HepG2 (cell line): ENCODE data around the gene LZTR1. TPM values are rescaled to one million over a fixed set of nuclear protein-coding genes. Genes with fewer than 3 reads are reported as not detected.

ENCODE experiments used
- ARID2 ChIP-seq: sonication (generic); formaldehyde crosslinking; IDR thresholded peaks from 2 replicates; pipeline ENCODE4 v1.8.1; 2022; ENCODE audit warnings: mild to moderate bottlenecking, missing genetic modification reagents, borderline replicate concordance
- BCL6 ChIP-seq: IDR thresholded peaks from 2 replicates; pipeline ENCODE4 v1.6.1; 2016; ENCODE audit warnings: missing genetic modification reagents, missing compliant biosample characterization
- HDAC1 ChIP-seq: sonication (generic); formaldehyde crosslinking; IDR thresholded peaks from 2 replicates; pipeline ENCODE4 v1.5.1; 2020; ENCODE audit warnings: mild to moderate bottlenecking, missing genetic modification reagents
- HES4 ChIP-seq: sonication (generic); formaldehyde crosslinking; IDR thresholded peaks from 2 replicates; pipeline ENCODE4 v1.9.0; 2021; ENCODE audit warnings: mild to moderate bottlenecking, missing genetic modification reagents, borderline replicate concordance
- KLF12 ChIP-seq: sonication (generic); formaldehyde crosslinking; IDR thresholded peaks from 2 replicates; pipeline ENCODE4 v1.4.0; 2020; ENCODE audit warnings: missing genetic modification reagents, borderline replicate concordance
- MED1 ChIP-seq: sonication (generic); formaldehyde crosslinking; IDR thresholded peaks from 2 replicates; pipeline ENCODE4 v1.4.0; 2020; ENCODE audit warnings: missing genetic modification reagents
- NFRKB ChIP-seq: fragments of 450-650 bp; IDR thresholded peaks from 2 replicates; pipeline ENCODE4 v1.6.1; 2017
- RELA ChIP-seq: sonication (generic); formaldehyde crosslinking; IDR thresholded peaks from 2 replicates; pipeline ENCODE4 v1.4.0; 2020; ENCODE audit warnings: missing genetic modification reagents
- SATB2 ChIP-seq: sonication (generic); formaldehyde crosslinking; IDR thresholded peaks from 2 replicates; pipeline ENCODE4 v1.5.0; 2020; ENCODE audit warnings: missing genetic modification reagents
- SKI ChIP-seq: fragments of 450-650 bp; IDR thresholded peaks from one replicate; pipeline ENCODE4 v1.6.1; 2018; ENCODE audit warnings: mild to moderate bottlenecking; ENCODE audit not compliant: partially characterized antibody
- TBP ChIP-seq: sonication (generic); formaldehyde crosslinking; IDR thresholded peaks from 2 replicates; pipeline ENCODE4 v1.5.0; 2020; ENCODE audit warnings: missing genetic modification reagents
- ZEB1 ChIP-seq: IDR thresholded peaks from 2 replicates; pipeline ENCODE4 v1.6.1; 2012; ENCODE audit warnings: mild to moderate bottlenecking, low read depth, inconsistent platforms; ENCODE audit not compliant: insufficient replicate concordance
- ZFP62 ChIP-seq: sonication (generic); formaldehyde crosslinking; IDR thresholded peaks from 2 replicates; pipeline ENCODE4 v1.4.0; 2020; ENCODE audit warnings: missing genetic modification reagents
- ZNF224 ChIP-seq: sonication (generic); formaldehyde crosslinking; IDR thresholded peaks from 2 replicates; pipeline ENCODE4 v1.5.0; 2020; ENCODE audit warnings: mild to moderate bottlenecking, missing genetic modification reagents
- ZNF7 ChIP-seq: IDR thresholded peaks from 2 replicates; pipeline ENCODE4 v1.6.1; 2016; ENCODE audit warnings: missing biosample characterization, missing genetic modification reagents
- ZNF891 ChIP-seq: sonication (generic); formaldehyde crosslinking; IDR thresholded peaks from 2 replicates; pipeline ENCODE4 v1.5.0; 2020; ENCODE audit warnings: mild to moderate bottlenecking, missing genetic modification reagents
- polyA plus RNA-seq, 8 experiments: library from polyadenylated mRNA; depleted of rRNA in 3 of 8; stranded (reverse) in 7 of 8; unstranded in 1 of 8; fragments of >200 nt; fragmentation: Illumina TruSeq in 4 of 8; extraction: Trizol in 4 of 8; gene quantifications; 2 replicates each; pipeline versions ENCODE4 v1.2.1 to v1.2.3, GENCODE V29; 2011 to 2016; ENCODE audit warnings: low read depth in 4 of 8, missing spikeins in 1 of 8, mixed read lengths in 1 of 8; ENCODE audit not compliant: insufficient read depth in 1 of 8
- total RNA-seq, 5 experiments: library from RNA; depleted of rRNA; stranded (reverse); fragments of >200 nt; fragmentation: Illumina TruSeq; extraction: Trizol; gene quantifications; 2 replicates each; pipeline ENCODE4 v1.2.3, GENCODE V29; 2016; ENCODE audit warnings: low read depth in 1 of 5
- TF ChIP-seq, protein P1 (sequence below): sonication (generic); formaldehyde crosslinking; IDR thresholded peaks from 2 replicates; pipeline ENCODE4 v1.4.0; 2020; ENCODE audit warnings: missing genetic modification reagents
- TF ChIP-seq, protein P2 (sequence below): sonication (generic); formaldehyde crosslinking; IDR thresholded peaks from 2 replicates; pipeline ENCODE4 v1.4.0; 2020; ENCODE audit warnings: missing genetic modification reagents
- TF ChIP-seq, protein P3 (sequence below): sonication (generic); formaldehyde crosslinking; IDR thresholded peaks from 2 replicates; pipeline ENCODE4 v1.5.0; 2020; ENCODE audit warnings: mild to moderate bottlenecking, missing genetic modification reagents
- TF ChIP-seq, protein P4 (sequence below): IDR thresholded peaks from 2 replicates; pipeline ENCODE4 v1.6.1; 2016; ENCODE audit warnings: control low read depth
- TF ChIP-seq, protein P5 (sequence below): sonication (generic); formaldehyde crosslinking; IDR thresholded peaks from 2 replicates; pipeline ENCODE4 v1.8.0; 2022; ENCODE audit warnings: low read depth, missing genetic modification reagents

LZTR1 gene
- total and polyA plus RNA-seq, 2 of the 13 experiments (the other 11 are each of a cell fraction or from before 2014, with no cell fraction given) = 21.8 to 22.4 TPM

DNA sequence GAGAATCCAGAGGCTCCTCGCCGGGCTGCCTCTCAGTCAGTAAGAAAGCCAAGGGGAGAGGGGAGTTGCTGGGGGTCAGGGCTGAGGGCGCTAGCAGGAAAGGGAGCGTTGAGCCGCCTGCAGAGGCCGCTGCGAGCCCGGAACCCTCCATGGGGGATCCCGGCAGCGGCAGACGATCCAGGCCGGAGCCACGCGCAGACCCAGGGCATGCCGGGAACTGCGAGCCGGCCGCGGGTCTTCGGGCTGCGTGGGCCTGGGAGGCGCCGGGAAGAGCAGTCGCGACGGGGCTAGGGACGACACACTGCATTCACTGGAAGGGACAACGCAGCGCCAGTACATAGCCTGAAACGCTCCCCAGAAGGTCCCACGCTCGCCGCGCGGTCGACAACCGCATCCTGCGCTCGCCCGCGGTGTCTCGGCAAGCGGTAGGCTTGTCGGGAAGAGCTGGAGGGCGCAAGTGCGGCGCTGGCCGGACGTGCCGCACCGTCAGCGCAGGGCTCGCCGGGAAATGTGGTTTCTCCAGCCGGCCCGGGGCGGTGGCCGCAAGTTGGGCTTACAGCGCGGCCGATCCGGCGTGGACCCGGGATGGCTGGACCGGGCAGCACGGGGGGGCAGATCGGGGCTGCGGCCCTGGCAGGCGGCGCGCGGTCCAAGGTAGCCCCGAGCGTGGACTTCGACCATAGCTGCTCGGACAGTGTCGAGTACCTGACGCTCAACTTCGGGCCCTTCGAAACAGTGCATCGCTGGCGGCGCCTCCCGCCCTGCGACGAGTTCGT, at the start of gene LZTR1 (continued):
- TF ChIP-seq ZNF7 (CRISPR knock-in tag) (no peak), MED1 (peak; percentile 87), SATB2 (peak; percentile 96), KLF12 (CRISPR knock-in tag) (peak; percentile 90), BCL6 (CRISPR knock-in tag) (peak; percentile 53; the same call in 1 of the 2 replicates), NFRKB (no peak), HES4 (CRISPR knock-in tag) (0 out of 2 replicates have a peak, but pooled peaks have one; percentile 36), ZFP62 (peak; percentile 86), SKI (peak; percentile 46), HDAC1 (peak; percentile 89), ZNF891 (CRISPR knock-in tag) (peak; percentile 93), ZNF224 (peak; percentile 91), ARID2 (CRISPR knock-in tag) (peak; percentile 89; the same call in 1 of the 2 replicates), TBP (peak; percentile 29; the same call in 1 of the 2 replicates), RELA (CRISPR knock-in tag) (no peak), ZEB1 (no peak)
- TF ChIP-seq, protein P1, sequence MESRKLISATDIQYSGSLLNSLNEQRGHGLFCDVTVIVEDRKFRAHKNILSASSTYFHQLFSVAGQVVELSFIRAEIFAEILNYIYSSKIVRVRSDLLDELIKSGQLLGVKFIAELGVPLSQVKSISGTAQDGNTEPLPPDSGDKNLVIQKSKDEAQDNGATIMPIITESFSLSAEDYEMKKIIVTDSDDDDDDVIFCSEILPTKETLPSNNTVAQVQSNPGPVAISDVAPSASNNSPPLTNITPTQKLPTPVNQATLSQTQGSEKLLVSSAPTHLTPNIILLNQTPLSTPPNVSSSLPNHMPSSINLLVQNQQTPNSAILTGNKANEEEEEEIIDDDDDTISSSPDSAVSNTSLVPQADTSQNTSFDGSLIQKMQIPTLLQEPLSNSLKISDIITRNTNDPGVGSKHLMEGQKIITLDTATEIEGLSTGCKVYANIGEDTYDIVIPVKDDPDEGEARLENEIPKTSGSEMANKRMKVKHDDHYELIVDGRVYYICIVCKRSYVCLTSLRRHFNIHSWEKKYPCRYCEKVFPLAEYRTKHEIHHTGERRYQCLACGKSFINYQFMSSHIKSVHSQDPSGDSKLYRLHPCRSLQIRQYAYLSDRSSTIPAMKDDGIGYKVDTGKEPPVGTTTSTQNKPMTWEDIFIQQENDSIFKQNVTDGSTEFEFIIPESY (CRISPR knock-in tag) = peak; percentile 59; the same call in 1 of the 2 replicates
- TF ChIP-seq, protein P2, sequence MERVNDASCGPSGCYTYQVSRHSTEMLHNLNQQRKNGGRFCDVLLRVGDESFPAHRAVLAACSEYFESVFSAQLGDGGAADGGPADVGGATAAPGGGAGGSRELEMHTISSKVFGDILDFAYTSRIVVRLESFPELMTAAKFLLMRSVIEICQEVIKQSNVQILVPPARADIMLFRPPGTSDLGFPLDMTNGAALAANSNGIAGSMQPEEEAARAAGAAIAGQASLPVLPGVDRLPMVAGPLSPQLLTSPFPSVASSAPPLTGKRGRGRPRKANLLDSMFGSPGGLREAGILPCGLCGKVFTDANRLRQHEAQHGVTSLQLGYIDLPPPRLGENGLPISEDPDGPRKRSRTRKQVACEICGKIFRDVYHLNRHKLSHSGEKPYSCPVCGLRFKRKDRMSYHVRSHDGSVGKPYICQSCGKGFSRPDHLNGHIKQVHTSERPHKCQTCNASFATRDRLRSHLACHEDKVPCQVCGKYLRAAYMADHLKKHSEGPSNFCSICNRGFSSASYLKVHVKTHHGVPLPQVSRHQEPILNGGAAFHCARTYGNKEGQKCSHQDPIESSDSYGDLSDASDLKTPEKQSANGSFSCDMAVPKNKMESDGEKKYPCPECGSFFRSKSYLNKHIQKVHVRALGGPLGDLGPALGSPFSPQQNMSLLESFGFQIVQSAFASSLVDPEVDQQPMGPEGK (CRISPR knock-in tag) = peak; percentile 46; the same call in 1 of the 2 replicates
- TF ChIP-seq, protein P3, sequence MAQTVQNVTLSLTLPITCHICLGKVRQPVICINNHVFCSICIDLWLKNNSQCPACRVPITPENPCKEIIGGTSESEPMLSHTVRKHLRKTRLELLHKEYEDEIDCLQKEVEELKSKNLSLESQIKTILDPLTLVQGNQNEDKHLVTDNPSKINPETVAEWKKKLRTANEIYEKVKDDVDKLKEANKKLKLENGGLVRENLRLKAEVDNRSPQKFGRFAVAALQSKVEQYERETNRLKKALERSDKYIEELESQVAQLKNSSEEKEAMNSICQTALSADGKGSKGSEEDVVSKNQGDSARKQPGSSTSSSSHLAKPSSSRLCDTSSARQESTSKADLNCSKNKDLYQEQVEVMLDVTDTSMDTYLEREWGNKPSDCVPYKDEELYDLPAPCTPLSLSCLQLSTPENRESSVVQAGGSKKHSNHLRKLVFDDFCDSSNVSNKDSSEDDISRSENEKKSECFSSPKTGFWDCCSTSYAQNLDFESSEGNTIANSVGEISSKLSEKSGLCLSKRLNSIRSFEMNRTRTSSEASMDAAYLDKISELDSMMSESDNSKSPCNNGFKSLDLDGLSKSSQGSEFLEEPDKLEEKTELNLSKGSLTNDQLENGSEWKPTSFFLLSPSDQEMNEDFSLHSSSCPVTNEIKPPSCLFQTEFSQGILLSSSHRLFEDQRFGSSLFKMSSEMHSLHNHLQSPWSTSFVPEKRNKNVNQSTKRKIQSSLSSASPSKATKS (CRISPR knock-in tag) = no peak; the same call in 1 of the 2 replicates
- TF ChIP-seq, protein P4, sequence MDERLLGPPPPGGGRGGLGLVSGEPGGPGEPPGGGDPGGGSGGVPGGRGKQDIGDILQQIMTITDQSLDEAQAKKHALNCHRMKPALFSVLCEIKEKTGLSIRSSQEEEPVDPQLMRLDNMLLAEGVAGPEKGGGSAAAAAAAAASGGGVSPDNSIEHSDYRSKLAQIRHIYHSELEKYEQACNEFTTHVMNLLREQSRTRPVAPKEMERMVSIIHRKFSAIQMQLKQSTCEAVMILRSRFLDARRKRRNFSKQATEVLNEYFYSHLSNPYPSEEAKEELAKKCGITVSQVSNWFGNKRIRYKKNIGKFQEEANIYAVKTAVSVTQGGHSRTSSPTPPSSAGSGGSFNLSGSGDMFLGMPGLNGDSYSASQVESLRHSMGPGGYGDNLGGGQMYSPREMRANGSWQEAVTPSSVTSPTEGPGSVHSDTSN (CRISPR knock-in tag) = no peak
- TF ChIP-seq, protein P5, sequence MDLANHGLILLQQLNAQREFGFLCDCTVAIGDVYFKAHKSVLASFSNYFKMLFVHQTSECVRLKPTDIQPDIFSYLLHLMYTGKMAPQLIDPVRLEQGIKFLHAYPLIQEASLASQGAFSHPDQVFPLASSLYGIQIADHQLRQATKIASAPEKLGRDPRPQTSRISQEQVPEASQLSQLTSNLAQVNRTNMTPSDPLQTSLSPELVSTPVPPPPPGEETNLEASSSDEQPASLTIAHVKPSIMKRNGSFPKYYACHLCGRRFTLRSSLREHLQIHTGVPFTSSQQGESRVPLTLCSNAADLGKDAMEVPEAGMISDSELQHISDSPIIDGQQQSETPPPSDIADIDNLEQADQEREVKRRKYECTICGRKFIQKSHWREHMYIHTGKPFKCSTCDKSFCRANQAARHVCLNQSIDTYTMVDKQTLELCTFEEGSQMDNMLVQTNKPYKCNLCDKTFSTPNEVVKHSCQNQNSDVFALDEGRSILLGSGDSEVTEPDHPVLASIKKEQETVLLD (CRISPR knock-in tag) = peak; percentile 61
